PFSK-1 (cell line): ENCODE data around the gene USP47.

Experiments used
- FOXP2 ChIP-seq: optimal IDR thresholded peaks from 2 replicates; pipeline ENCODE3; 2011; ENCODE audit warnings: borderline replicate concordance, control low read depth, inconsistent platforms; ENCODE audit not compliant: insufficient read depth; ENCODE audit errors: extremely low read length, extremely low read depth
- POLR2AphosphoS5 ChIP-seq: IDR thresholded peaks from 2 replicates; pipeline ENCODE4 v1.6.1; 2012; ENCODE audit warnings: low read depth, mild to moderate bottlenecking, control low read depth, low read length, moderate library complexity
- REST ChIP-seq, 2 experiments: IDR thresholded peaks; 2 replicates each; pipeline versions ENCODE4 v1.6.1 to v1.8.0; 2011 to 2012; ENCODE audit warnings: low read depth in 2 of 2, low read length in 2 of 2, control low read depth in 1 of 2, inconsistent platforms in 1 of 2, mild to moderate bottlenecking in 1 of 2, moderate library complexity in 1 of 2; ENCODE audit not compliant: insufficient read depth in 1 of 2
- SIN3A ChIP-seq: IDR thresholded peaks from 2 replicates; pipeline ENCODE4 v1.6.1; 2012; ENCODE audit warnings: mild to moderate bottlenecking, low read length, moderate library complexity, borderline replicate concordance; ENCODE audit not compliant: insufficient read depth
- TAF1 ChIP-seq: IDR thresholded peaks from 2 replicates; pipeline ENCODE4 v1.6.1; 2012; ENCODE audit warnings: low read length, control low read depth, borderline replicate concordance; ENCODE audit not compliant: insufficient read depth

Gene USP47

GRCh38 chr11:11960687-11961086 is 118.9 kb downstream of the USP47 start:
- TF ChIP-seq POLR2AphosphoS5 (no peak), REST (IDR thresholded peaks at IDR 0.05; ENCODE audit: insufficient read depth in 1 of 2, low read depth in 2 of 2, low read length in 2 of 2) (no peak), TAF1 (no peak), FOXP2 (no peak), SIN3A (no peak)

GRCh38 chr11:11961399-11962028 is 119.7 kb downstream of the USP47 start:
- no peak for TF ChIP-seq POLR2AphosphoS5
- TF ChIP-seq FOXP2, result no peak
- TF ChIP-seq SIN3A, result no peak
- TF ChIP-seq REST (IDR thresholded peaks at IDR 0.05; ENCODE audit: insufficient read depth in 1 of 2, low read depth in 2 of 2, low read length in 2 of 2), result no peak
- TF ChIP-seq TAF1, result no peak

- TF ChIP-seq TAF1, result no peak
Observed at GRCh38 chr11:11963067-11963466, 121.3 kb downstream of the USP47 start.

- no peak for TF ChIP-seq TAF1
- TF ChIP-seq SIN3A, result no peak
- no peak for TF ChIP-seq FOXP2
- no peak for TF ChIP-seq REST (IDR thresholded peaks at IDR 0.05; ENCODE audit: insufficient read depth in 1 of 2, low read depth in 2 of 2, low read length in 2 of 2)
- no peak for TF ChIP-seq POLR2AphosphoS5
Observed at GRCh38 chr11:11963842-11964773, 122.3 kb downstream of the USP47 start.

GRCh38 chr11:11964774-11965150 is 123.0 kb downstream of the USP47 start:
- no peak for TF ChIP-seq TAF1
- TF ChIP-seq SIN3A, result no peak
- TF ChIP-seq REST (IDR thresholded peaks at IDR 0.05; ENCODE audit: insufficient read depth in 1 of 2, low read depth in 2 of 2, low read length in 2 of 2), result no peak
- no peak for TF ChIP-seq FOXP2
- no peak for TF ChIP-seq POLR2AphosphoS5
